ENCODE data around the gene FBXL20. TPM values are rescaled to one million over a fixed set of nuclear protein-coding genes. Genes with fewer than 3 reads are reported as not detected.

FBXL20 gene
- total RNA-seq, 4 donors from 2014 or later, result 13.8 to 49.4 (median 23.1) TPM

DNA sequence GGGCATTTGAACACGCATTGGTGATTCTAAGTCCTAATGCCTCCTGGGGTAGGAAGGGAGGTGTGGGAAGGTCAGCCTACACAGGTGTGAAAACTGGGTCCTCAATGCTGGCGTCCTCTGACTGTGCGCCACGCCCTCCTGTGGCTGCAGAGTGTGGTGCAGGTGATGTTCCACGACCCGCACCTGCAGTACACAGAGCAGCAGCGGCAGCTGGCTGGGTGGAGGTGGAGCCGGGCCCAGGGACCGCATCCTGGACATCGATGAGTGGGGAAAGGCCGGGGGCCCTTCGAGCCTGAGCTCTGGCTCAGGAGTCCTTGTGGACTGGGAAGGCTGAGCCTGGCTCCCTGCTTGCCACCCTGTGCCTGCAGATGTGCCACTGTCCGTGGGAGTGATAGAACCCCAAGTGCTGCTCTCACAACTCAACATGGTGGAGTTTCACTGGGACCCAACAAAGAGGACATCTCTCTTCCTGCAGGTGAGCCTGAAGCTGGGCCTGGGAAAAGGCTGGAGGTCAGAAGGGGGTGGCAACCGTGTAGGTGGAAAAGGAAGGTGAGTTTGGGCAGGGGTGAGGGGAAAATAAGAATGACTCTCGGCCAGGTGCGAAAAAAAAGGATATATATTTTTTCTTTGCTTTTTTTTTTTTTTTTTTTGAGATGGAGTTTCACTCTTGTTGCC is 161.6 kb downstream of the FBXL20 start:
- Histone ChIP-seq H3K36me3 (no peaks in the 10 kb centered on the region), H3K4me1 (peaks cover 0 to 14% (median 0%) of the 10 kb centered on the region in 4 donors), H3K27ac (no peak overlapping the region), H3K27me3 (peaks cover 12% of the 10 kb centered on the region), H3K9me3 (no peaks in the 10 kb centered on the region), H3K4me3 (no peak overlapping the region)
- in situ Hi-C loops (cut with MboI; ENCODE audit: low pct_ligation_motif_present in 1 of 4, low pct_unique_long_range_greater_than_20kb in 1 of 4, low sequenced_read_pairs in 3 of 4) (loop anchor here in 1 of 4 donors (10.0 kb wide), 1 partner anchor 65 kb away; no protein-coding TSS in a partner anchor), intact Hi-C loops (cut with DNase I; ENCODE audit: low total_unique reads) (loop anchor here (5.0 kb wide), 1 partner anchor 32 kb away; no protein-coding TSS in a partner anchor)
- WGBS, 2 donors (ENCODE audit: low coverage in 1 of 2), result 22 to 73% methylated on average over 2 to 16 of the region's 16 CpGs
- peak; percentile 81 for DNase-seq
- no peak for TF ChIP-seq POLR2A (IDR thresholded peaks at IDR 0.05)
- TF ChIP-seq, protein P1, sequence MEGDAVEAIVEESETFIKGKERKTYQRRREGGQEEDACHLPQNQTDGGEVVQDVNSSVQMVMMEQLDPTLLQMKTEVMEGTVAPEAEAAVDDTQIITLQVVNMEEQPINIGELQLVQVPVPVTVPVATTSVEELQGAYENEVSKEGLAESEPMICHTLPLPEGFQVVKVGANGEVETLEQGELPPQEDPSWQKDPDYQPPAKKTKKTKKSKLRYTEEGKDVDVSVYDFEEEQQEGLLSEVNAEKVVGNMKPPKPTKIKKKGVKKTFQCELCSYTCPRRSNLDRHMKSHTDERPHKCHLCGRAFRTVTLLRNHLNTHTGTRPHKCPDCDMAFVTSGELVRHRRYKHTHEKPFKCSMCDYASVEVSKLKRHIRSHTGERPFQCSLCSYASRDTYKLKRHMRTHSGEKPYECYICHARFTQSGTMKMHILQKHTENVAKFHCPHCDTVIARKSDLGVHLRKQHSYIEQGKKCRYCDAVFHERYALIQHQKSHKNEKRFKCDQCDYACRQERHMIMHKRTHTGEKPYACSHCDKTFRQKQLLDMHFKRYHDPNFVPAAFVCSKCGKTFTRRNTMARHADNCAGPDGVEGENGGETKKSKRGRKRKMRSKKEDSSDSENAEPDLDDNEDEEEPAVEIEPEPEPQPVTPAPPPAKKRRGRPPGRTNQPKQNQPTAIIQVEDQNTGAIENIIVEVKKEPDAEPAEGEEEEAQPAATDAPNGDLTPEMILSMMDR (IDR thresholded peaks at IDR 0.05), result peak; percentile 58 to 73 (median 60)

DNA sequence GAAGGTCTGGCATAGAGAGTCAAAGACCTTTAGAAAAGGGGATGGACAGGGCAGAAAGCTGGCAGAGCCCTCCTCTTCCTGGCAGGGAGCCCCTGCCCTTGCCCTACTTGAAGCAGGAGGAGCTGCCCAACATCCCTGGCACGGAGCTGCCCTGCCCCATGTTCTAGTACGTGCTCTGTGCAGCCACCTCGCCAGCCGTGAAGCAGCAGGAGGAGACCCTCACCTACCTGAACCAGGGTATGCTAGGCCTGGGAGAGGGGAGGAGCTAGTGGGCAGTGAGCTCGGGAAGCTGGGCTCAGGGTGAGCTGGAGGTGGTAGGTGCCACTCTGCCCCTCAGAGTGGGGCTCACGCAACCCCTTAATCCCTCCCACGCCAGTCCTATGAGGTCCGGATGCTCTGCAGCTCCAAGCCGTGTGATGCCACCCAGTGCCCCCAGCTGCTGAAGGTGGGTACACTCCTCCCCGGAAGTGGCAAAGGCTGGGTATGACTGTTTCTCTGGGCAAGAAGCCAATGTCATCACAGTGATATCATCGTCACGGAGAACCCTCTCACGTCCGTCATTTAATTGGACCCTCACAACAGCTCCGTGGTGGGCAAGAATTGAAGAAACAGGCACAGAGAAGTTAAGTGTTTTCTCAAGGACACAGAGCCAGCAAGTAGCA is 163.0 kb downstream of the FBXL20 start:
- DNase-seq, result peak; percentile 64
- no peaks in the 10 kb centered on the region for H3K9me3 ChIP-seq
- 26% methylated on average over 15 of the region's 15 CpGs; no CpG with 5 or more reads in 1 of the 2 donors for WGBS, 2 donors (ENCODE audit: low coverage in 1 of 2)
- peaks cover 10% of the 10 kb centered on the region for H3K27me3 ChIP-seq
- H3K4me1 ChIP-seq, result peaks cover 0 to 10% (median 0%) of the 10 kb centered on the region in 4 donors
- no peak overlapping the region for H3K4me3 ChIP-seq
- H3K36me3 ChIP-seq, result no peaks in the 10 kb centered on the region
- intact Hi-C loops (cut with DNase I; ENCODE audit: low total_unique reads), result no loop called here
- H3K27ac ChIP-seq, result no peak overlapping the region
- TF ChIP-seq, protein P1 (IDR thresholded peaks at IDR 0.05), result no peak
- peak in 1 of 3 donors; percentile 14 for TF ChIP-seq POLR2AphosphoS5 (IDR thresholded peaks at IDR 0.05)
- TF ChIP-seq POLR2A (IDR thresholded peaks at IDR 0.05), result no peak
- no peak for TF ChIP-seq EP300 (IDR thresholded peaks at IDR 0.05; ENCODE audit: low read depth)
- in situ Hi-C loops (cut with MboI; ENCODE audit: low pct_ligation_motif_present in 1 of 4, low pct_unique_long_range_greater_than_20kb in 1 of 4, low sequenced_read_pairs in 3 of 4), result loop anchor here in 1 of 4 donors (10.0 kb wide), 1 partner anchor 64 kb away; no protein-coding TSS in a partner anchor

DNA sequence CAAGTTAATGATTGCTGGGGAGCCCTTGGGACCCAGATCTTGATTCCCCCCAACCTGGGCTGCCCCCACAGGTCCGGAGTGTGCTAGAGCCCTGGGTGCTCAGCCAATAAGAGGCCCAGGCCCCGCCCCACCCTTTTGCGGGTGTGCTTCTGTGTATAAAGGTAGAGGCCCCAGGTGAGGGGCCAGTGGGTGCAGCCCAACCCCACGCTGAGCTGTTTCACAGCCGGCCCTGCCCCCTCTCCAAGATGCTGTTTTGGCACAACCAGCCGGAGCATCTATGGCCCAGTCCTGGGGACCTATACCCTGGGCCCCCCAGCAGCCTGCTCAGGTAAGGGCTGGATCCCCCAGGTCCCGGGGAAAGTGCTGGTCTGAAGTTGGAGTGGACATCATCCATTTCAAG is 163.8 kb downstream of the FBXL20 start:
- TF ChIP-seq POLR2A (IDR thresholded peaks at IDR 0.05), result no peak
- TF ChIP-seq POLR2AphosphoS5 (IDR thresholded peaks at IDR 0.05), result no peak
- TF ChIP-seq, protein P1 (IDR thresholded peaks at IDR 0.05), result no peak
- no peak for TF ChIP-seq EP300 (IDR thresholded peaks at IDR 0.05; ENCODE audit: low read depth)
- in situ Hi-C loops (cut with MboI; ENCODE audit: low pct_ligation_motif_present in 1 of 4, low pct_unique_long_range_greater_than_20kb in 1 of 4, low sequenced_read_pairs in 3 of 4) (loop anchor here in 1 of 4 donors (10.0 kb wide), 1 partner anchor 63 kb away; no protein-coding TSS in a partner anchor), intact Hi-C loops (cut with DNase I; ENCODE audit: low total_unique reads) (no loop called here)
- Histone ChIP-seq H3K36me3 (no peaks in the 10 kb centered on the region), H3K27me3 (peaks cover 18% of the 10 kb centered on the region), H3K4me1 (peaks cover 0 to 10% (median 0%) of the 10 kb centered on the region in 4 donors), H3K27ac (no peak overlapping the region), H3K9me3 (no peaks in the 10 kb centered on the region), H3K4me3 (no peak overlapping the region)
- WGBS, 2 donors (ENCODE audit: low coverage in 1 of 2), result 88% methylated on average over 6 of the region's 7 CpGs; no CpG with 5 or more reads in 1 of the 2 donors
- no peak for DNase-seq

DNA sequence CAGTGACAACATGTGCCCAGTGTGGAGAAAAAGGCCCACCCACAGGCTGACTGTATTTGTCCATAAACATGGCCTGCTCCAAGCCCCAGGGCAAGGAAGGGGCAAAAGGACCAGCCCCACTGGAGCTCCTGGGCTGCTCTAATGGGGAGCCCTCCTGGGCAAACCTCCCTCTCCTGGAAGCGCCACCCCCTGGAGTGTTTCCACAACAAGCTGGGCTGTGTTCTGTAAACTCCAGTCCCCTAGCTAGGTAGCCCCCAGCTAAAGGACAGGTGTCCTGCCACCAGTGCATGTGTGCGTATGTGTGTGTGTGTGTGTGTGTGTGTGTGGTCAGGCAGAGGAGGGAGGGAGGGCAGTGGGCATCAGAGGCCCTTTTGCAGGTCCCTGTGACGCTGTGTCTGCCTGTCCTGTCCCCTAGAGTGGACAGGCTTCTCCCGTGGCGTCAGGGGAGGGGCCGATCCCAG is 164.4 kb downstream of the FBXL20 start:
- Histone ChIP-seq H3K4me3 (no peak overlapping the region), H3K36me3 (no peaks in the 10 kb centered on the region), H3K4me1 (peaks cover 0 to 14% (median 0%) of the 10 kb centered on the region in 4 donors), H3K27me3 (peaks cover 23% of the 10 kb centered on the region), H3K9me3 (no peaks in the 10 kb centered on the region), H3K27ac (no peak overlapping the region)
- no peak for DNase-seq
- in situ Hi-C loops (cut with MboI; ENCODE audit: low pct_ligation_motif_present in 1 of 4, low pct_unique_long_range_greater_than_20kb in 1 of 4, low sequenced_read_pairs in 3 of 4), result loop anchor here in 1 of 4 donors (10.0 kb wide), 1 partner anchor 62 kb away; no protein-coding TSS in a partner anchor
- TF ChIP-seq, protein P1 (IDR thresholded peaks at IDR 0.05), result no peak
- TF ChIP-seq POLR2AphosphoS5 (IDR thresholded peaks at IDR 0.05), result no peak
- no peak for TF ChIP-seq POLR2A (IDR thresholded peaks at IDR 0.05)
- no peak for TF ChIP-seq EP300 (IDR thresholded peaks at IDR 0.05; ENCODE audit: low read depth)
- WGBS, 2 donors (ENCODE audit: low coverage in 1 of 2), result 82% methylated on average over 6 of the region's 6 CpGs; no CpG with 5 or more reads in 1 of the 2 donors
- intact Hi-C loops (cut with DNase I; ENCODE audit: low total_unique reads), result no loop called here
